IMR-90 (cell line): Measurements from ENCODE around the gene INTS14. TPM values are rescaled to one million over a fixed set of nuclear protein-coding genes. Genes with fewer than 3 reads are reported as not detected.
A peak's percentile ranks its signal among the peaks of the same experiment; 100 is the strongest.

Experiments used
- ATAC-seq: fragments of 200-7000 bp; cut with Tn5 transposase; 2 replicates; pipeline ENCODE4 v1.9.1; 2020; ENCODE audit warnings: low read depth, mild to moderate bottlenecking, moderate library complexity
- BruUV-seq: library from RNA; stranded (reverse); fragments of 400-500 nt; replicated peaks from 2 replicates; lab custom pipeline; 2021; lab: Mats Ljungman, UMichigan
- CTCF ChIA-PET: fragments of 300-600 bp; formaldehyde crosslinking; extraction: SDS; loops from one replicate; lab custom pipeline; 2021; ENCODE audit warnings: antibody characterized with exemption; lab: Yijun Ruan, JAX
- POLR2A ChIA-PET: fragments of 300-600 bp; sonication (Branson Sonifier 250); formaldehyde crosslinking; loops from one replicate; lab custom pipeline; 2022; ENCODE audit warnings: antibody characterized with exemption; ENCODE audit not compliant: unreplicated experiment; lab: Charles Lee
- DNase-seq: peaks from one replicate; pipeline ENCODE4 v3.0.0; 2013
- H2AFZ ChIP-seq: replicated peaks from 2 replicates; pipeline ENCODE3; 2013; ENCODE audit warnings: low read length, mild to moderate bottlenecking; ENCODE audit not compliant: poor library complexity
- H2AK5ac ChIP-seq: 2 replicates; pipeline ENCODE4 v1.6.1; 2013; ENCODE audit warnings: low read depth, low read length, inconsistent platforms
- H2AK9ac ChIP-seq: replicated peaks from 2 replicates; pipeline ENCODE3; 2013; ENCODE audit warnings: mild to moderate bottlenecking, low read depth, low read length, moderate library complexity; ENCODE audit not compliant: poor library complexity
- H2BK120ac ChIP-seq: 2 replicates; pipeline ENCODE4 v1.6.1; 2013; ENCODE audit warnings: low read depth, low read length, inconsistent platforms
- H2BK15ac ChIP-seq: 3 replicates; pipeline ENCODE4 v1.6.1; 2013; ENCODE audit warnings: low read depth, low read length, inconsistent platforms
- H2BK20ac ChIP-seq: 2 replicates; pipeline ENCODE4 v1.6.1; 2013; ENCODE audit warnings: low read depth, mild to moderate bottlenecking, inconsistent platforms, low read length, moderate library complexity
- H2BK5ac ChIP-seq: 2 replicates; pipeline ENCODE4 v1.6.1; 2013; ENCODE audit warnings: mild to moderate bottlenecking, low read depth, low read length, inconsistent platforms; ENCODE audit not compliant: poor library complexity, severe bottlenecking
- H3K14ac ChIP-seq: replicated peaks from 2 replicates; pipeline ENCODE4 v1.6.1; 2013; ENCODE audit warnings: low read depth, low read length, inconsistent platforms
- H3K18ac ChIP-seq: 2 replicates; pipeline ENCODE4 v1.6.1; 2013; ENCODE audit warnings: low read depth, low read length, control low read depth
- H3K23ac ChIP-seq: 2 replicates; pipeline ENCODE4 v1.6.1; 2013; ENCODE audit warnings: low read depth, low read length, inconsistent platforms
- H3K27ac ChIP-seq: 2 replicates; pipeline ENCODE4 v1.5.1; 2013; ENCODE audit warnings: mild to moderate bottlenecking, control low read depth, low read length; ENCODE audit not compliant: insufficient read depth
- H3K27me3 ChIP-seq: 2 replicates; pipeline ENCODE4 v1.6.1; 2013; ENCODE audit warnings: low read length; ENCODE audit not compliant: control insufficient read depth, insufficient read depth
- H3K36me3 ChIP-seq: 2 replicates; pipeline ENCODE4 v1.6.1; 2013; ENCODE audit warnings: low read length, mixed read lengths; ENCODE audit not compliant: control insufficient read depth, insufficient read depth
- H3K4ac ChIP-seq: 2 replicates; pipeline ENCODE4 v1.6.1; 2013; ENCODE audit warnings: low read depth, low read length, inconsistent platforms
- H3K4me1 ChIP-seq: 2 replicates; pipeline ENCODE4 v1.6.1; 2013; ENCODE audit warnings: low read length, mixed read lengths; ENCODE audit not compliant: control insufficient read depth, insufficient read depth
- H3K4me2 ChIP-seq: 2 replicates; pipeline ENCODE4 v1.6.1; 2013; ENCODE audit warnings: low read depth, mild to moderate bottlenecking, control low read depth, low read length, moderate library complexity
- H3K4me3 ChIP-seq: 2 replicates; pipeline ENCODE4 v1.5.1; 2013; ENCODE audit warnings: low read depth, mild to moderate bottlenecking, control low read depth, low read length, moderate library complexity; ENCODE audit not compliant: insufficient read depth
- H3K56ac ChIP-seq: 2 replicates; pipeline ENCODE4 v1.6.1; 2013; ENCODE audit warnings: low read length, inconsistent platforms; ENCODE audit not compliant: insufficient read depth; ENCODE audit errors: extremely low read depth
- H3K79me1 ChIP-seq, 2 experiments: 2 replicates each; pipeline ENCODE4 v1.6.1; 2013; ENCODE audit warnings: low read length in 2 of 2, inconsistent platforms in 1 of 2, low read depth in 1 of 2
- H3K9ac ChIP-seq: 2 replicates; pipeline ENCODE4 v1.6.1; 2013; ENCODE audit warnings: low read depth, low read length, control low read depth
- H3K9me1 ChIP-seq: 2 replicates; pipeline ENCODE4 v1.6.1; 2013; ENCODE audit warnings: low read length, inconsistent platforms; ENCODE audit not compliant: insufficient read depth
- H3K9me3 ChIP-seq: 2 replicates; pipeline ENCODE4 v1.6.1; 2013; ENCODE audit warnings: low read length; ENCODE audit not compliant: control insufficient read depth, insufficient read depth
- H4K20me1 ChIP-seq: 2 replicates; pipeline ENCODE4 v1.6.1; 2013; ENCODE audit warnings: low read length, inconsistent platforms; ENCODE audit not compliant: insufficient read depth
- H4K5ac ChIP-seq: 2 replicates; pipeline ENCODE4 v1.6.1; 2013; ENCODE audit warnings: mild to moderate bottlenecking, low read depth, low read length, control low read depth
- H4K8ac ChIP-seq, 2 experiments: 2 replicates each; pipeline ENCODE4 v1.6.1; 2013; ENCODE audit warnings: low read depth in 2 of 2, low read length in 2 of 2, control low read depth in 1 of 2, inconsistent platforms in 1 of 2
- H4K91ac ChIP-seq: 2 replicates; pipeline ENCODE4 v1.6.1; 2013; ENCODE audit warnings: low read depth, low read length, inconsistent platforms; ENCODE audit not compliant: insufficient read depth
- BHLHE40 ChIP-seq: fragments of 150-350 bp; IDR thresholded peaks from 2 replicates; pipeline ENCODE4 v1.6.1; 2016; ENCODE audit warnings: mild to moderate bottlenecking, low read depth, low read length
- CHD1 ChIP-seq: IDR thresholded peaks from 2 replicates; pipeline ENCODE4 v1.6.1; 2012; ENCODE audit warnings: low read depth, low read length, improper control_type of control experiment
- MAFK ChIP-seq: IDR thresholded peaks from 2 replicates; pipeline ENCODE4 v1.6.1; 2012; ENCODE audit warnings: low read depth, low read length, improper control_type of control experiment
- MAZ ChIP-seq: IDR thresholded peaks from 2 replicates; pipeline ENCODE4 v1.6.1; 2012; ENCODE audit warnings: low read depth, mild to moderate bottlenecking, low read length, improper control_type of control experiment, moderate library complexity, borderline replicate concordance
- MXI1 ChIP-seq: IDR thresholded peaks from 2 replicates; pipeline ENCODE4 v1.6.1; 2012; ENCODE audit warnings: low read depth, mild to moderate bottlenecking, low read length, moderate library complexity, borderline replicate concordance
- NFE2L2 ChIP-seq: fragments of 150-350 bp; IDR thresholded peaks from 2 replicates; pipeline ENCODE4 v1.6.1; 2016; ENCODE audit warnings: low read depth, mild to moderate bottlenecking, low read length
- POLR2A ChIP-seq: IDR thresholded peaks from 2 replicates; pipeline ENCODE4 v1.6.1; 2012; ENCODE audit warnings: mild to moderate bottlenecking, low read depth, low read length
- RCOR1 ChIP-seq: IDR thresholded peaks from 2 replicates; pipeline ENCODE4 v1.6.1; 2012; ENCODE audit warnings: mild to moderate bottlenecking, low read length, improper control_type of control experiment; ENCODE audit not compliant: insufficient replicate concordance
- RFX5 ChIP-seq: IDR thresholded peaks from 2 replicates; pipeline ENCODE4 v1.8.0; 2012; ENCODE audit warnings: low read depth, mild to moderate bottlenecking, low read length, moderate library complexity
- WGBS, 2 experiments: methylation state at CpG; one replicate each; pipeline versions ENCODE4 v1.1.5 to v1.1.7; 2013; ENCODE audit warnings: missing lambda C conversion rate in 2 of 2; ENCODE audit not compliant: insufficient read length in 1 of 2; ENCODE audit errors: extremely low coverage in 2 of 2; 5-methylcytosine and 5-hydroxymethylcytosine counted together
- dilution Hi-C: fragments of 300-500 bp; cut with HindIII; formaldehyde crosslinking; loops from one replicate; pipeline ENCODE4 v1.14.3; 2018; ENCODE audit warnings: low sequenced_read_pairs; ENCODE audit not compliant: unreplicated experiment
- in situ Hi-C: fragments of 300-500 bp; cut with MboI; formaldehyde crosslinking; loops from 3 replicates; pipeline ENCODE4 v1.14.3; 2019; ENCODE audit warnings: low sequenced_read_pairs, inconsistent platforms, mixed read lengths
- intact Hi-C: fragments of 100-400 bp; cut with micrococcal nuclease; formaldehyde crosslinking; loops from 2 replicates; pipeline ENCODE4 v1.10.0; 2022
- polyA plus RNA-seq, 3 experiments: library from polyadenylated mRNA; depleted of rRNA; stranded (reverse); fragments of >200 nt; gene quantifications; 2 replicates each; pipeline ENCODE4 v1.2.3, GENCODE V29; 2012; ENCODE audit warnings: low replicate concordance in 1 of 3
- total RNA-seq: library from RNA; depleted of rRNA; stranded (reverse); fragments of >200 nt; gene quantifications from 2 replicates; pipeline ENCODE4 v1.2.3, GENCODE V29; 2012
- TF ChIP-seq, protein P1 (sequence below): fragments of 150-350 bp; IDR thresholded peaks from 2 replicates; pipeline ENCODE4 v1.6.1; 2016; ENCODE audit warnings: low read depth, mild to moderate bottlenecking, low read length, moderate library complexity, borderline replicate concordance

The INTS14 gene
- total and polyA plus RNA-seq, 2 of the 4 experiments (the other 2 are of a cell fraction), result 22.9 to 39.5 TPM

DNA sequence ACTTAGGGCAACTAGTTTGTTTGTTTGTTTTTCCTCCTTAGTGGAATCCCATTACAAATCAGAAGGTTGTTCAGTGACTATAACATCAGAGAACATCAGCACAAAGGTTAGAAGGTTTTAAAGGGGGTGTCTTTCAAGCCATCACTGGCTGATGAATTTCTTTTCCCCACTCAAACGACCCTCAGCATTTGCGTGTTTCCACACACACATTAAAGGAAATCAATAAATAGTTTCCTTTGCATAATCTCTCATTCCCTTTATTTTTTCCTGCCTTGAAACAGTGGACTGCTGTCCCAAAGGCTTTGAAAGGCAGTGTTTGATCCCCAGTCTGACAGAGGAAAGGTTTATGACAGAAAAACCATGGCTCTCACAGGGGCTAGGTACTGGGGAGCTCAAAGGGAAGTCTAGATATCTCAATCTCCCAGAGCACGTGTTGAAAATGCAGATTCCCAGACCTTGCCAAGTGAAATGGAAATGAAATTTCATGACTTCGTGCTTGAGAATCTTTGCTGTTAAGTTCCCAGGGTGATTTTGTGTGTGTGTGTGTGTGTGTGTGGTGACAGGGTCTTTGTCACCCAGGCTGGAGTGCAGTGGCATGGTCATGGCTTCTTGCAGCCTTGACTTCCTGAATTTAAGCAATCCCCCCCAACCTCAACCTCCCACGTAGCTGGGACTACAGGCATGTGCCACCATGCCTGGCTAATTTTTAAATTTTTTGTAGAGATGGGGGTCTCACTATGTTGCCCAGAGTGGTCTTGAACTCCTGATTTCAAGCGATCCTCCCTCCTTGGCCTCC lies 2.2 kb upstream of the INTS14 start (continued):
- no peak for TF ChIP-seq NFE2L2

DNA sequence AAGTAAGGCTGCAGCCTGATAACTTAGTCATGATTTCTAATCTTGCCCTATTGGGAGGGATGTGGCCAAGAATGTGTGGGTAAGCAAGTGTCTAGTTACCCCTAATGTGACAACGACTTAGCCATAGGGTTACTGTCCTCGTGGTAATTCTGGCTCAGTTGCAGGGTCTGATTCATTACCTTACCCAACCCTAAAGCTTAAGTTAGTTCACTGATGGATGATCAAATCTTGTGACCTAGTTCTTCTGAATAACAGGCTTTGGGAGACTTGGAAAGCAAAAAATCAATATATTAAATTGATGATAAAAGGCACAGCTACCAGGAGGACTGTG lies 1.6 kb upstream of the INTS14 start:
- no peak overlapping the region for H2BK15ac ChIP-seq
- POLR2A ChIA-PET, result no interaction called here
- H3K27ac ChIP-seq, result no peak overlapping the region
- BruUV-seq, result no TSS peak
- no peak overlapping the region for H3K4me3 ChIP-seq
- peak overlapping the region; percentile 21; the same call in 1 of the 2 replicates for H3K14ac ChIP-seq
- no peak overlapping the region; the same call in 1 of the 2 replicates for H4K5ac ChIP-seq
- peaks cover 12 to 35% of the 10 kb centered on the region in 2 experiments; a peak in 3 of 4 replicates for H3K79me1 ChIP-seq
- WGBS, 2 experiments, result no CpG with 5 or more reads among the region's 2 CpGs
- H3K56ac ChIP-seq, result no peak overlapping the region
- H3K4me2 ChIP-seq, result no peak overlapping the region
- DNase-seq (peak; percentile 21), ATAC-seq (no peak)
- H2AK5ac ChIP-seq, result peak overlapping the region; percentile 20; the same call in 1 of the 2 replicates
- dilution Hi-C loops, result no loop called here
- H2BK120ac ChIP-seq, result no peak overlapping the region
- H2AK9ac ChIP-seq, result peak overlapping the region; percentile 17
- no peaks in the 10 kb centered on the region for H3K9me3 ChIP-seq
- H3K9me1 ChIP-seq, result peaks cover 13% of the 10 kb centered on the region
- no peak overlapping the region for H2BK20ac ChIP-seq
- in situ Hi-C loops, result loop anchor here (25.0 kb wide), 1 partner anchor 675 kb away; the partner anchor contains the start of gene DIS3L
- H2AFZ ChIP-seq, result peak overlapping the region; percentile 5
- H3K23ac ChIP-seq, result peak overlapping the region; percentile 71; the same call in 1 of the 2 replicates
- H4K20me1 ChIP-seq, result no peaks in the 10 kb centered on the region
- peak overlapping the region in 1 of 2 experiments; percentile 96; a peak in 2 of 4 replicates for H4K8ac ChIP-seq
- H3K9ac ChIP-seq, result no peak overlapping the region
- TF ChIP-seq BHLHE40 (no peak), POLR2A (no peak), MXI1 (no peak), RFX5 (no peak), MAFK (no peak), CHD1 (no peak), MAZ (no peak), RCOR1 (no peak)
- TF ChIP-seq, protein P1, sequence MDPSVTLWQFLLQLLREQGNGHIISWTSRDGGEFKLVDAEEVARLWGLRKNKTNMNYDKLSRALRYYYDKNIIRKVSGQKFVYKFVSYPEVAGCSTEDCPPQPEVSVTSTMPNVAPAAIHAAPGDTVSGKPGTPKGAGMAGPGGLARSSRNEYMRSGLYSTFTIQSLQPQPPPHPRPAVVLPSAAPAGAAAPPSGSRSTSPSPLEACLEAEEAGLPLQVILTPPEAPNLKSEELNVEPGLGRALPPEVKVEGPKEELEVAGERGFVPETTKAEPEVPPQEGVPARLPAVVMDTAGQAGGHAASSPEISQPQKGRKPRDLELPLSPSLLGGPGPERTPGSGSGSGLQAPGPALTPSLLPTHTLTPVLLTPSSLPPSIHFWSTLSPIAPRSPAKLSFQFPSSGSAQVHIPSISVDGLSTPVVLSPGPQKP, result no peak
- intact Hi-C loops, result no loop called here
- H3K27me3 ChIP-seq, result no peaks in the 10 kb centered on the region
- CTCF ChIA-PET, result no interaction called here
- 0 out of 2 replicates have a peak overlapping the region, but pooled peaks have one; percentile 9 for H3K4ac ChIP-seq
- H2BK5ac ChIP-seq, result no peak overlapping the region
- no peaks in the 10 kb centered on the region for H3K36me3 ChIP-seq
- H4K91ac ChIP-seq, result no peak overlapping the region
- peaks cover 4% of the 10 kb centered on the region for H3K4me1 ChIP-seq
- H3K18ac ChIP-seq, result no peak overlapping the region
